ENCODE measurements around the gene NUFIP2. TPM values are rescaled to one million over a fixed set of nuclear protein-coding genes. Genes with fewer than 3 reads are reported as not detected.

Gene NUFIP2
- total and polyA plus RNA-seq, 10 of the 15 experiments (the other 5 are each of a cell fraction or from before 2014, with no cell fraction given) = 3.7 to 32.3 (median 14.5) TPM

DNA sequence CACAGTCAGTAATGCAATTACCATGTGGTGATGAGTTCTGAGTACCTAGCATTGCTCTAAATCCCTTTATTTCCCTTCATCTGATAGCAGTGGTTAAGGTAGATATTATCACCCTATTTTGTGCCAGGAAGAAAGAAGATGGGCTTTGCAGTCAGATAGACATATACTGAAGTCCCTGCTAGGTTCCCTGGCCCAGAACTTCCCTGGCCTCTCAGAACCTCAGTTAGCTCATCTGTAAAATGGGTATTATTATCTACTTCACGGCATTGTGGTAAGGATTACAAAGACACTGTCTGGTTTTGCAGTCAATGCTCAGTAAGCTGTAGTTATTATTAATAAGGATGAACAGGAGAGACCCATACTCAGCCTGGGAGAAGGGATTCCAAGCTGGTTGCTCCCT is 51.9 kb downstream of the NUFIP2 start (continued):
- TF ChIP-seq, protein P1, sequence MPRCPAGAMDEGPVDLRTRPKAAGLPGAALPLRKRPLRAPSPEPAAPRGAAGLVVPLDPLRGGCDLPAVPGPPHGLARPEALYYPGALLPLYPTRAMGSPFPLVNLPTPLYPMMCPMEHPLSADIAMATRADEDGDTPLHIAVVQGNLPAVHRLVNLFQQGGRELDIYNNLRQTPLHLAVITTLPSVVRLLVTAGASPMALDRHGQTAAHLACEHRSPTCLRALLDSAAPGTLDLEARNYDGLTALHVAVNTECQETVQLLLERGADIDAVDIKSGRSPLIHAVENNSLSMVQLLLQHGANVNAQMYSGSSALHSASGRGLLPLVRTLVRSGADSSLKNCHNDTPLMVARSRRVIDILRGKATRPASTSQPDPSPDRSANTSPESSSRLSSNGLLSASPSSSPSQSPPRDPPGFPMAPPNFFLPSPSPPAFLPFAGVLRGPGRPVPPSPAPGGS (IDR thresholded peaks at IDR 0.05; ENCODE audit: borderline replicate concordance, insufficient read depth, low read depth, low read length, poor library complexity, severe bottlenecking) = no peak
- TF ChIP-seq, protein P2, sequence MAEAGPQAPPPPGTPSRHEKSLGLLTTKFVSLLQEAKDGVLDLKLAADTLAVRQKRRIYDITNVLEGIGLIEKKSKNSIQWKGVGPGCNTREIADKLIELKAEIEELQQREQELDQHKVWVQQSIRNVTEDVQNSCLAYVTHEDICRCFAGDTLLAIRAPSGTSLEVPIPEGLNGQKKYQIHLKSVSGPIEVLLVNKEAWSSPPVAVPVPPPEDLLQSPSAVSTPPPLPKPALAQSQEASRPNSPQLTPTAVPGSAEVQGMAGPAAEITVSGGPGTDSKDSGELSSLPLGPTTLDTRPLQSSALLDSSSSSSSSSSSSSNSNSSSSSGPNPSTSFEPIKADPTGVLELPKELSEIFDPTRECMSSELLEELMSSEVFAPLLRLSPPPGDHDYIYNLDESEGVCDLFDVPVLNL (IDR thresholded peaks at IDR 0.05; ENCODE audit: low read depth, low read length) = no peak
- TF ChIP-seq, protein P3, sequence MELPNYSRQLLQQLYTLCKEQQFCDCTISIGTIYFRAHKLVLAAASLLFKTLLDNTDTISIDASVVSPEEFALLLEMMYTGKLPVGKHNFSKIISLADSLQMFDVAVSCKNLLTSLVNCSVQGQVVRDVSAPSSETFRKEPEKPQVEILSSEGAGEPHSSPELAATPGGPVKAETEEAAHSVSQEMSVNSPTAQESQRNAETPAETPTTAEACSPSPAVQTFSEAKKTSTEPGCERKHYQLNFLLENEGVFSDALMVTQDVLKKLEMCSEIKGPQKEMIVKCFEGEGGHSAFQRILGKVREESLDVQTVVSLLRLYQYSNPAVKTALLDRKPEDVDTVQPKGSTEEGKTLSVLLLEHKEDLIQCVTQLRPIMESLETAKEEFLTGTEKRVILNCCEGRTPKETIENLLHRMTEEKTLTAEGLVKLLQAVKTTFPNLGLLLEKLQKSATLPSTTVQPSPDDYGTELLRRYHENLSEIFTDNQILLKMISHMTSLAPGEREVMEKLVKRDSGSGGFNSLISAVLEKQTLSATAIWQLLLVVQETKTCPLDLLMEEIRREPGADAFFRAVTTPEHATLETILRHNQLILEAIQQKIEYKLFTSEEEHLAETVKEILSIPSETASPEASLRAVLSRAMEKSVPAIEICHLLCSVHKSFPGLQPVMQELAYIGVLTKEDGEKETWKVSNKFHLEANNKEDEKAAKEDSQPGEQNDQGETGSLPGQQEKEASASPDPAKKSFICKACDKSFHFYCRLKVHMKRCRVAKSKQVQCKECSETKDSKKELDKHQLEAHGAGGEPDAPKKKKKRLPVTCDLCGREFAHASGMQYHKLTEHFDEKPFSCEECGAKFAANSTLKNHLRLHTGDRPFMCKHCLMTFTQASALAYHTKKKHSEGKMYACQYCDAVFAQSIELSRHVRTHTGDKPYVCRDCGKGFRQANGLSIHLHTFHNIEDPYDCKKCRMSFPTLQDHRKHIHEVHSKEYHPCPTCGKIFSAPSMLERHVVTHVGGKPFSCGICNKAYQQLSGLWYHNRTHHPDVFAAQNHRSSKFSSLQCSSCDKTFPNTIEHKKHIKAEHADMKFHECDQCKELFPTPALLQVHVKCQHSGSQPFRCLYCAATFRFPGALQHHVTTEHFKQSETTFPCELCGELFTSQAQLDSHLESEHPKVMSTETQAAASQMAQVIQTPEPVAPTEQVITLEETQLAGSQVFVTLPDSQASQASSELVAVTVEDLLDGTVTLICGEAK (IDR thresholded peaks at IDR 0.05; ENCODE audit: borderline replicate concordance) = no peak
- no peak for TF ChIP-seq TCF12 (IDR thresholded peaks at IDR 0.05; ENCODE audit: low read depth, low read length)
